ENCODE results near the gene ZNF529. TPM values are rescaled to one million over a fixed set of nuclear protein-coding genes. Genes with fewer than 3 reads are reported as not detected.

Gene ZNF529
- polyA plus RNA-seq, 2 of the 4 experiments (the other 2 are of a cell fraction), result 3.1 to 7.0 TPM

GRCh38 chr19:36527873-36528193, 45.3 kb downstream of the ZNF529 start:
- H3K9me3 ChIP-seq, result peaks cover 80% of the 10 kb centered on the region
- H3K4me2 ChIP-seq, result peak overlapping the region; percentile 61
- POLR2A ChIA-PET, result interaction anchor here (0.9 to 2.5 kb wide), 10 partner anchors 13 to 400 kb away, joined by 3 to 49 read pairs (median 8); partner anchors contain the start of genes ZFP14, ZNF146, ZNF461 and ZNF529
- ATAC-seq (no peak; a peak in 1 of 6 replicates), FAIRE-seq (no peak), DNase-seq (ENCODE audit: low read depth in 1 of 2, low spot score in 1 of 2) (no peak)
- peak overlapping the region; percentile 62 for H3K4me3 ChIP-seq
- no peaks in the 10 kb centered on the region for H3K4me1 ChIP-seq
- TF ChIP-seq MYC (IDR thresholded peaks at IDR 0.05; ENCODE audit: borderline replicate concordance, low read length) (0 out of 2 replicates have a peak, but pooled peaks have one; percentile 5), CEBPB (IDR thresholded peaks at IDR 0.05) (no peak)
- H3K27ac ChIP-seq, result peak overlapping the region; percentile 84 to 87
- CTCF ChIA-PET, result interaction anchor here (1.4 to 1.6 kb wide), 2 partner anchors 34 to 150 kb away, joined by 3 to 4 read pairs; no protein-coding TSS in a partner anchor
- 4% methylated on average over 12 of the region's 13 CpGs for WGBS (ENCODE audit: missing lambda C conversion rate)

GRCh38 chr19:36527341-36527740, 45.8 kb downstream of the ZNF529 start:
- DNase-seq (ENCODE audit: low read depth in 1 of 2, low spot score in 1 of 2) (no peak), FAIRE-seq (no peak), ATAC-seq (no peak)
- H3K4me2 ChIP-seq, result peak overlapping the region; percentile 61
- peaks cover 81% of the 10 kb centered on the region for H3K9me3 ChIP-seq
- peak overlapping the region; percentile 84 to 87; a peak in 4 of 6 replicates for H3K27ac ChIP-seq
- no peaks in the 10 kb centered on the region for H3K4me1 ChIP-seq
- peak overlapping the region; percentile 62 for H3K4me3 ChIP-seq
- WGBS (ENCODE audit: missing lambda C conversion rate), result 62% methylated on average over 5 of the region's 5 CpGs
- CTCF ChIA-PET, result interaction anchor here (1.1 to 1.6 kb wide), 2 partner anchors 33 to 399 kb away, joined by 3 to 4 read pairs; no protein-coding TSS in a partner anchor
- TF ChIP-seq KDM1A (IDR thresholded peaks at IDR 0.05; ENCODE audit: low read depth) (no peak), HEYL (CRISPR knock-in tag; IDR thresholded peaks at IDR 0.05) (no peak), CHD4 (IDR thresholded peaks at IDR 0.05; ENCODE audit: borderline replicate concordance) (no peak), FOSB (CRISPR knock-in tag; IDR thresholded peaks at IDR 0.05) (no peak), CEBPB (IDR thresholded peaks at IDR 0.05) (no peak), BCL3 (IDR thresholded peaks at IDR 0.05) (no peak), SREBF2 (IDR thresholded peaks at IDR 0.05) (no peak), MYC (IDR thresholded peaks at IDR 0.05; ENCODE audit: borderline replicate concordance, low read length) (no peak), GATA3 (IDR thresholded peaks at IDR 0.05; ENCODE audit: borderline replicate concordance) (no peak), HOXB5 (CRISPR knock-in tag; IDR thresholded peaks at IDR 0.05) (no peak), HOXB13 (CRISPR knock-in tag; IDR thresholded peaks at IDR 0.05; ENCODE audit: low read depth) (no peak), RARB (CRISPR knock-in tag; IDR thresholded peaks at IDR 0.05) (no peak), PBX3 (IDR thresholded peaks at IDR 0.05) (no peak), BHLHE40 (IDR thresholded peaks at IDR 0.05; ENCODE audit: low read depth, low read length) (no peak)
- TF ChIP-seq, protein P1, sequence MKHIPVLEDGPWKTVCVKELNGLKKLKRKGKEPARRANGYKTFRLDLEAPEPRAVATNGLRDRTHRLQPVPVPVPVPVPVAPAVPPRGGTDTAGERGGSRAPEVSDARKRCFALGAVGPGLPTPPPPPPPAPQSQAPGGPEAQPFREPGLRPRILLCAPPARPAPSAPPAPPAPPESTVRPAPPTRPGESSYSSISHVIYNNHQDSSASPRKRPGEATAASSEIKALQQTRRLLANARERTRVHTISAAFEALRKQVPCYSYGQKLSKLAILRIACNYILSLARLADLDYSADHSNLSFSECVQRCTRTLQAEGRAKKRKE (CRISPR knock-in tag; IDR thresholded peaks at IDR 0.05; ENCODE audit: low read depth), result no peak
- TF ChIP-seq, protein P2, sequence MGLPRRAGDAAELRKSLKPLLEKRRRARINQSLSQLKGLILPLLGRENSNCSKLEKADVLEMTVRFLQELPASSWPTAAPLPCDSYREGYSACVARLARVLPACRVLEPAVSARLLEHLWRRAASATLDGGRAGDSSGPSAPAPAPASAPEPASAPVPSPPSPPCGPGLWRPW (IDR thresholded peaks at IDR 0.05), result no peak
- POLR2A ChIA-PET, result interaction anchor here (1.7 to 2.5 kb wide), 5 partner anchors 38 to 399 kb away, joined by 7 to 49 read pairs (median 19); partner anchors contain the start of genes ZFP14, ZNF461, ZNF529 and ZNF566

DNA sequence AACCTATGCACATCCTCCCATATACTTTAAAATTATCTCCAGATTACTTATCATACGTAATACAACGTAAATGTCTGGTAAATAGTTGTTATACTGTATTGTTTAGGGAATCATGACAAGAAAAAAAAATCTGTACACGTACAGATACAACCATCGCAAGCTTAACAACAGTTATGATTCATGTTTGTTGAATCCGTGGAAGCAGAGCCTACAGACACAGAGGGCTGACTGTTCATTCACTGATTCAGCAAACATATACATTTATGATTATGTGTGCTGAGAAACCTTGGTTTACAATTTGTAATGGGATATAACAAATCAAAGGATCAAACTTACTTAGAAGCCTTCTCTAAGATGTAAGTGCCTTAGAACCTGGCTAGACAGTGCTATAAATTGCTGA, 46.5 kb downstream of the ZNF529 start:
- Histone ChIP-seq H3K4me2 (no peak overlapping the region), H3K4me1 (no peaks in the 10 kb centered on the region), H3K4me3 (no peak overlapping the region), H3K9me3 (peaks cover 86% of the 10 kb centered on the region), H3K27ac (no peak overlapping the region)
- WGBS (ENCODE audit: missing lambda C conversion rate), result 74% methylated on average over 5 of the region's 5 CpGs
- no peak for DNase-seq (ENCODE audit: low read depth in 1 of 2, low spot score in 1 of 2)
- ATAC-seq, result no peak
- ChIA-PET CTCF (interaction anchor here (1.1 to 1.6 kb wide), 3 partner anchors 11 to 399 kb away, joined by 3 read pairs; no protein-coding TSS in a partner anchor), POLR2A (no interaction called here)
- FAIRE-seq, result no peak
- TF ChIP-seq, protein P3, sequence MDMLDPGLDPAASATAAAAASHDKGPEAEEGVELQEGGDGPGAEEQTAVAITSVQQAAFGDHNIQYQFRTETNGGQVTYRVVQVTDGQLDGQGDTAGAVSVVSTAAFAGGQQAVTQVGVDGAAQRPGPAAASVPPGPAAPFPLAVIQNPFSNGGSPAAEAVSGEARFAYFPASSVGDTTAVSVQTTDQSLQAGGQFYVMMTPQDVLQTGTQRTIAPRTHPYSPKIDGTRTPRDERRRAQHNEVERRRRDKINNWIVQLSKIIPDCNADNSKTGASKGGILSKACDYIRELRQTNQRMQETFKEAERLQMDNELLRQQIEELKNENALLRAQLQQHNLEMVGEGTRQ (IDR thresholded peaks at IDR 0.05), result no peak
- TF ChIP-seq EHMT2 (IDR thresholded peaks at IDR 0.05; ENCODE audit: low read depth) (no peak), ZSCAN20 (CRISPR knock-in tag; IDR thresholded peaks at IDR 0.05) (no peak), NPAS2 (CRISPR knock-in tag; IDR thresholded peaks at IDR 0.05; ENCODE audit: borderline replicate concordance) (no peak), FOXS1 (CRISPR knock-in tag; IDR thresholded peaks at IDR 0.05) (no peak), EP300 (IDR thresholded peaks at IDR 0.05) (no peak), CHD2 (IDR thresholded peaks at IDR 0.05; ENCODE audit: low read length, partially characterized antibody) (no peak), CBX8 (IDR thresholded peaks at IDR 0.05) (no peak), MAZ (IDR thresholded peaks at IDR 0.05; ENCODE audit: borderline replicate concordance, low read depth, low read length) (no peak), MAFK (IDR thresholded peaks at IDR 0.05; ENCODE audit: partially characterized antibody) (no peak), SREBF2 (IDR thresholded peaks at IDR 0.05) (no peak), FOSL2 (IDR thresholded peaks at IDR 0.05) (no peak), FOSL2 (CRISPR knock-in tag; IDR thresholded peaks at IDR 0.05) (no peak)
- TF ChIP-seq, protein P1 (CRISPR knock-in tag; IDR thresholded peaks at IDR 0.05; ENCODE audit: low read depth), result no peak
